GM19372 (cell line): ENCODE measurements around the gene USP27X.
A peak's percentile ranks its signal among the peaks of the same experiment; 100 is the strongest.

Experiments
- ATAC-seq: cut with Tn5 transposase; IDR thresholded peaks from one replicate; pipeline ENCODE4 v1.9.1; 2021; ENCODE audit warnings: mild to moderate bottlenecking, low read depth, moderate library complexity; ENCODE audit not compliant: unreplicated experiment

The USP27X gene

DNA sequence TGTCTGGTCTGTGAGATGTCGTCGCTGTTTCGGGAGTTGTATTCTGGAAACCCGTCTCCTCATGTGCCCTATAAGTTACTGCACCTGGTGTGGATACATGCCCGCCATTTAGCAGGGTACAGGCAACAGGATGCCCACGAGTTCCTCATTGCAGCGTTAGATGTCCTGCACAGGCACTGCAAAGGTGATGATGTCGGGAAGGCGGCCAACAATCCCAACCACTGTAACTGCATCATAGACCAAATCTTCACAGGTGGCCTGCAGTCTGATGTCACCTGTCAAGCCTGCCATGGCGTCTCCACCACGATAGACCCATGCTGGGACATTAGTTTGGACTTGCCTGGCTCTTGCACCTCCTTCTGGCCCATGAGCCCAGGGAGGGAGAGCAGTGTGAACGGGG is 1.4 kb downstream of the USP27X start:
- no peak for ATAC-seq

DNA sequence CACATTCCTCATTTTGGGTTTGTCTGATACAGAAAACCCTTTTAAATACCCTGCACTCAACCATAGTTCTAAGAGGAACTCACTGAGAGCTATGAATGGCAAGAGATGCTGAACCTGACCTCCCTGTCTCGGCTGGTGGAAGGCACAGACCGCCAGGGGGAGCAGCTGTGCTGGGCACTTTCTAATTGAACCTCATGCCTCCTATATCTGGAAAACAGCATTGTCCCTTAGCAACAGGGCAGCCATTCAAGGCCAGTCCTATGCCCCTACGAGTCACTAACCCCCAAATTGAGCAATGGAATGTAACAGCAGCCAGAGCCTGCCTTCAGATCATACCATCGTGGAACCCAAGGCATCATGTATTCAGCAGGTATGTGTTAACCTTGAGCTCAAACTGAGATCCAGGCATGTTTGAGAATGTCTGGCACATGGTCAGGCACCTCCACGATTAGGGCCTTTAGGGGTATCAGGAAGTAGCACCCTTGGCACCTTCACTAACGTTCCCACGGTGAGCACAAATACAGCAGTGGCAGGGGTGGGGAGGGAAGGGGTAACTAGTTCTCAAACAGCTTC is 5.1 kb downstream of the USP27X start:
- no peak for ATAC-seq

DNA sequence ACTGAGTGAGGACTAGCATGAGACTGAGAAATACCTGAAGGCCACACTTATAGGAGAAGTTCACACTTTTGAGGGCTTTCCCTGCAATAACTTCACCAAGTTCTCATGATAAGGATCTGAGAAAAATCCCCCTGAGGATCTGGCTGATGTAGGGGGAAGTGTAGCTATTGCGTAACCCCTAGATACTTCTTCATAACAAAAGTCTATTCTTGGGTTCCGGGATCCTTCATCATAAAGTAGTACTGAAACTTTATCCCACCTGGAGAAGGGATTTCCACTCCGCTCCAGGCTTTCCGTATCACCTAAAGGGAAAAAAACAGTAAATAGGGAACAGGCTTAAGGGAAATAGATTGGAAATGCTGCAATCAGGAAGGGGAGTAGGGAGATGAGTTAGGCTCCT is 13.3 kb downstream of the USP27X start:
- ATAC-seq, result no peak

DNA sequence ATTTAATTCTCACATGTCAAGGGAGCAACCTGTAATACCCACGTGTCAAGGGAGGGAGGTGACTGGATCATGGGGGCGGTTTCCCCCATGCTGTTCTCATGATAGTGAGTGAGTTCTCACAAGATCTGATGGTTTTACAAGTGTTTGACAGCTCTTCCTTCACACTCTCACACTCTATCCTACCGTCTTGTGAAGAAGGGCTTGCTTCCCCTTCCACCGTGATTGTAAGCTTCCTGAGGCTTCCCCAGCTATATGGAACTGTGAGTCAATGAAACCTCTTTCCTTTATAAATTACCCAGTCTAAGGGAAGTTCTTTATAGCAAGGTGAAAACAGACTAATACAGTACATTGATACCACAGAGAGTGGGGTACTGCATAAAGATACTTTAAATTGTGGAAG is 17.7 kb downstream of the USP27X start:
- no peak for ATAC-seq

DNA sequence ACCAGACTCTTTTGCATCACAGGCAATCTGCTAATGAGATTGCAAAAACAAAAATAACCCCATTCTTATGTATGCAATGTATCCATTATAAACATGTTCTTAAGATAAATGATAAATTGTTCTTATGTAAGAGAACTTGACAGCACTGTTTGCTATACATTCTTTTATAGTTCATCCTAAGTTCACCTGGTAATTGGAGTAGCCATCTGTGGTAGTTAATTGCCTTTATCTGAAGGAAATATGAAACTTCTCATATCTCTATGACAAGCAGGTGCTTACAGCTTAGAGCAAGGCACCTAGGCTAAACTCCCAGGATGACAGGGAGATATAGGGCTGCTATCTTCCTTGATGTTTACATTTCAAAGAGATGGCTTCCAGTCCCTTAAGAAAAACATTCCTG is 21.8 kb downstream of the USP27X start:
- ATAC-seq, result no peak

DNA sequence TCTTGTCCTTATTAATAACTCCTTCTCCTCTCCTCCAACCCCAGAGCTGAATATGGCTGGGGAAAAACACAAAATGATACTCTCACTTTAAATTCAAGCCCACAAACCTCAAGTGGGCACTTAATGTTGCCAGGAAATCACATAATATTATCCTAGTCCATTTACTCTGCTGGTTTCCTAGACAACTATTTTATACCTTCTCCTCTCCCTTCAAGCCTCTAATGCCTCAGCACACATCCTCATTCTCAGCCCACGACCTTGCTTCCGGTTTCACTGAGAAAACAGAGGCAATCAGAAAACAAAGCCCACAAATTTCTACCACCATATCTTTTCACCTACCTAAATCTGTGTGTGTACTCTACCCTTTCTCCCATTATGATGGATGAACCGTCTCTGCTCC is 31.1 kb downstream of the USP27X start:
- no peak for ATAC-seq

DNA sequence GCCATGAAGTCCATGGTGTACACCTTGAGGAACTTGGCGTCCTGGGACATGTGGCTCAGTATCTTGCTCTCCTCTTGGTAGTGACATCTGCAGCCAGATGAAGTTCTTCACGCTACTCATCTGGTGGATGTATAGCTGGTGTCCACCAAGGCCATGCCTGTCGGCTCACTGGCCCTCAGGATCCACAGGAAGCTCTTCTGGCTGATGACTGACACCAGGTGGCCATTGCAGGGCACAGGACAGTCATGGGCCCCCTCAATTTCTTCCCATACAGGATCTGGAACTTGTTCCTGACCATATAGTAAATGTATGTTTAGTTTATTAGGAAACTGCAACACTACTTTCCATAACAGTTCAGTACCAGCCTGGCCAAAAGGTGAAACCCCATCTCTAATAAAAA is 32.8 kb downstream of the USP27X start:
- ATAC-seq, result no peak

DNA sequence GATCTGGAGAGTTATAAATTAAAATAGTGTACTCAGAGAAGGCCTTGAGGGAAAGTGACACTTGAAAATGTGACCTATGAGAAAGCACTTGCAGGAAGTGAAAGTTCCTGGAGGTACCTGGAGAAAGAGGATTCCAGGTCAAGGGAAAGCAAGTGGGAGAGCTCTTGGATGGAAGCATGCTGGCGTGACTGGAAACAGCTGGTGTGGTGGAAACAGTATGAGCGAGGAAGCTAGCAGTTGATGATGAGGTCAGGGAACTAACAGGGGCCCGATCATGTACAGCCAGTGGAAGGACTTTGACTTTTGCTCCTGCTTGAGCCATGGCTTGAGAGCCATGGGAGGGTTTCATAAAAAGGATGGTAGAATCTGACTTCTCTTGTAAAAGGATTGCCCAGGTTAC is 33.6 kb downstream of the USP27X start:
- no peak for ATAC-seq

DNA sequence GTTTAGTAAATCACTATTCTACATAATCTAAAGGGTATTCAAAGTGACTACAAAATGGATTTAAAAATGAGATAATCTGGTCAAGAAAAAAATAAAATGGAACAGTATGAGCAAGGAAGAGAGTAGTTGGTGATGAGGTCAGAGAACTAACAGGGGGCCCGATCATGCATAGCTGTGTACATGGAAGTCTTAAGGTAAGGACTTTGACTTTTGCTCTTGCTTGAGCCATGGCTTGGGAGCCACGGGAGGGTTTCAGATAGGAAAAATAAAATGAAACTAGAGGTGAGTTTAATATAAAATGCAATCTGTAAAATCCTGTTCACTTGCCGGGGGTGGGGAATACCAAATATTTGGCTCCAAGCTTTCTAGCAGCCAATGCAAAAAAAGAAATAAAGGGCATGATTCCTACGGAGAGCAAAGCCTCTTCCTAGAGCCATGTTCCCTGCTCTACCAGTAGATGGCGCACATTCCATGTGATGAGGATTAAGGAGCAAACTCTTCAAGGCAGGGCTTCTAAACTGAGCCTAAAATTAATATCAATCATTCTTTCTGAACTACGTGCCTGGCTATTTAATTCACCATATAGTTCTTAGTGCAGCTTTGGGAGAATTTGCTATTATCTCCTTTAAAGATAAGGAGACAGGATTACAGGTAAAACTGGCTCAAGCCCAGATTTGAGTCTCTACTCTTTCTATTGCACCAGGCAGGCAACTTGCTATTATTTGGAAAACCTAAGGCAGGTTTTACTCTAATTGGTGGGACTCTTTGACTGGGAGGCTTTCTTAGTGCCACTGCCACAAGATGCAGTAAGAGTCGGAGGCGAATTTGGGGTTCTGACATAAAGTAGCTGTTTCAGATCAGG is 36.3 kb downstream of the USP27X start:
- ATAC-seq, result peak; percentile 54

DNA sequence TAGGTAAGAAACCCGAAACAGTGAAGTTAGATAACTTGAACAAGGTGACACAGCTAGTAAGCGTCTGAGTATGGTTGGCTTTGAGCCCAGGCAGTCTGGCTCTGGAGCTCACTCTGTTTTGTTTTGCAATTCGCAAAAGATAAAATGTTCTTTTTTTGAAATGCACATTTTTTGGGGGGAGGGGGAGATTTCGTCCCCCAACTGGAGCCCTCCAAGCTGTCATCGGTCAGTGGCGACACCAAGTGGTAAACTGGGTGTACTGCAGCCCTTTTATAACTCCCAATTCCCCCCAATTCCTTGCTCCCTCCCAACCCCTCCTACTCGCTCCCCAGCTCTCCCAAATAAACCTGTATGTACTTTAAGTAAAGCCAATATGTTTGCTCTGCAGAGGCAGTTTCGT is 40.3 kb downstream of the USP27X start:
- ATAC-seq, result no peak

DNA sequence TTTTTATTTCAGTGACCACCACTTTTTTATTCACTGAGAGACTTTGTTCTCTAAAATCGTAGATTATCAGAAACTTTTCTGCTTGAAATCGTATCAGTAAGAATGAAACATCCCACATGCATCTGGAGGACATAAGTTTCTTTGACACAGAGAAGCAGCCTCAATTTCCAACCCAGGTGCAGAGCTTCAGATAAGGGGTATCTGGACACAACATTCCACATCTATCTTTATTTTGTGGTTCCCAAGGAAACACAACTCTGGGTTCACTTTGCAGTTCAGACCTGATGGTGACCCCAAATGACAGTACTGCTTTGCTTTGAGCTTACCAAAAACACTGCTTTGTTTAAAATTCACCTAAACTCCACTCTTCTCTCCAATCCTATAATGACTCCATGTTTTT is 41.8 kb downstream of the USP27X start:
- ATAC-seq, result no peak

DNA sequence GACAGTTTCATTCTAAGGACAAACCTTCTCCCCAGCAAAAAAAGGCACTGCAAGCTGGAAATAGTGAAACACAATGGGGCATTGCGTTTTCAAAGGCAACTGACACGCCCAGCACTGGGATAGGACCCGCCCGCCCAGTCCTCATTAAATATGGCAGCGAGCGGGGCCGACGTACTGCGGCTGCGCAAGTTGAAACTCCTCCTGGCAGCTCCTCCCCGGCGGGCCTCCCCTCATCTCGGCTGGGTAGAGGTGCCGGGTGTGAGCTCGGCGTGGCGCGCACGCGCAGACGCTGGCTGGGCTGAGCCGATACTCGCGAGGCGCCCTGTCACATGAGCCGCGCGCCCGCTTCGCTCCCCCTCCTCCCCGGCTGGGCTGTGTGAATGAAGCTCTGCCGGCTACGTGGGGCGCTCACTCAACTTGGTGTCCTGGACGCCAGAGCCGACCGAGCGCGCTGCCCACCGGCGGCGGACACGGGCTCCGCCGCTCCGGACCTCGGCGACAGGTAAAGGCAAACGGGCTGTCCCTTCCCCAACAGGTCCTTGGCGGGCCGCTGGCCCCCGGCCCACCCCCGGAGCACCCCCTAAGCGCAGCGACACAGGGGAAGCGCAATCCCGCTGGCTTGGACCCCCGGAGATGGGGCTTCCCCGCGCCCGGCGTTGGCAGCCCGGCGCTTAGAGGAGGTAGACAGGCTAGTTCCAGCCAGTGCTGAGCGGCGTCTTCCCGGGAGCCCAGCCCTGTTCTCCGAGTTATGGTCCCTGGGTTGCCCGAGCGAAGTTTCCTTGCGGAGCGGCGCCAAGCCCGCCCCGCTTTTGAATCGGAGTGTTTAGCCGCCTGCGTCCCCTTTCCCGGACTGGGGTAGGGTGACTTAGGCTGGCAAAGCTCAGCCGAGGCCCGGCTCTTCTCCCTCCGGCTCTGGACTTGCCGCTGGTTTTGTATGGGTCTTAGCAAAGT is 43.3 kb downstream of the USP27X start, which contains the start of gene CLCN5:
CLCN5 (plus strand) TSS at position 306 of the 951 bp plus-strand sequence. CDS start 2,703 bp downstream, outside the sequence.
- ATAC-seq, result peak; percentile 96

DNA sequence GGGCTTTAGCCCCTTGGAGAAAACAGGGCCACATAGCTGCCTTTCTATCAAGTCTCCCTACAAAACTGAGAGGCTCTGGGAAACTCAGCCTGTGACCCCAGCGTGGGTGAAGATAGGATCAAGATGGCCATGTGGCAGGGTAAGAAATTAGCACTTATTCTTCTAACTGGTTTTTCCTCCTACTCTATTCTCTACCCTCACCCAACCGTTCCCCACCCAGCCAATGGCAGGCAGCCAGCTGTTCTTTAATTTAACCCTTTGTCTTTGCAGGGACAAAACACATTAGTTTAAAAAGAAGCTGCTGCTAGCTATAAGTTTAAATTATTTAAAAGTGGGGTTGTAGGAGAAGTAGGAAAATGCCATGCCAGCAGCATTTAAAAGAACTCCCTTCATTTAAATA is 45.9 kb downstream of the USP27X start:
- ATAC-seq, result no peak

DNA sequence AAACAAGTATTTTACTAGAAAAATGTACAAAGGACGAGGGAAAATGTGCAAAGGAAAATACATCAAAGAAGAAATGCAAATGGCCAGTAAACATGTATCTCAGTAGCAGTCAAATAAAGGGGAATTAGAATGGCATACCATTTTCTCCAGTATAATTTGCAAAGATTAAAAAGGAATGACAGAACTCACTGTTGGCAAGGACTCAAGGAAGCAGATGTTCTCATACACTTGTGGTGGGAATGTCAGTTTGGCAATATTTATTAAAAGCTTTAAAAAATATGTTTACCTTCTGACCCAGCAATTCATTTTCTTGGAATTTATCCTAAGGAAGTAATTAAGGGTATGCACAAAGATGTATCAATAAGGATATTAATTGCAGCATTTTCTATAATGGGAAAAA is 50.8 kb downstream of the USP27X start:
- ATAC-seq, result no peak
